Panc1 (cell line): Measurements from ENCODE around the gene FAM110A. TPM values are rescaled to one million over a fixed set of nuclear protein-coding genes. Genes with fewer than 3 reads are reported as not detected.

ENCODE experiments used
- ATAC-seq: fragments of 200-7000 bp; cut with Tn5 transposase; 2 replicates; pipeline ENCODE4 v1.9.1; 2020; ENCODE audit warnings: mild to moderate bottlenecking, moderate library complexity
- BruUV-seq: library from RNA; stranded (reverse); fragments of 400-500 nt; replicated peaks from 2 replicates; lab custom pipeline; 2021; lab: Mats Ljungman, UMichigan
- CTCF ChIA-PET: fragments of 300-600 bp; sonication (Branson Sonifier 250); formaldehyde crosslinking; loops from one replicate; lab custom pipeline; 2022; ENCODE audit warnings: antibody characterized with exemption; lab: Charles Lee
- POLR2A ChIA-PET: fragments of 300-600 bp; sonication (Branson Sonifier 250); formaldehyde crosslinking; loops from one replicate; lab custom pipeline; 2022; ENCODE audit warnings: antibody characterized with exemption; lab: Charles Lee
- DNase-seq: peaks from one replicate; pipeline ENCODE4 v3.0.0-alpha.2; 2010; ENCODE audit warnings: low read depth, low spot score
- H3K27ac ChIP-seq: 2 replicates; pipeline ENCODE4 v1.5.1; 2011; ENCODE audit warnings: mild to moderate bottlenecking, low read length, inconsistent platforms
- H3K27me3 ChIP-seq: fragments of 200-500 bp; sonication (Bioruptor generic); 2 replicates; pipeline ENCODE4 v1.6.0; 2014; ENCODE audit warnings: low read length, inconsistent platforms; ENCODE audit not compliant: control insufficient read depth, insufficient read depth
- H3K36me3 ChIP-seq: fragments of 200-500 bp; sonication (Bioruptor generic); 2 replicates; pipeline ENCODE4 v1.5.1; 2014; ENCODE audit warnings: inconsistent platforms, mild to moderate bottlenecking, low read length, moderate library complexity; ENCODE audit not compliant: control insufficient read depth, insufficient read depth
- H3K4me1 ChIP-seq: 2 replicates; pipeline ENCODE4 v1.5.1; 2011; ENCODE audit warnings: inconsistent platforms, mild to moderate bottlenecking, low read length, moderate library complexity; ENCODE audit not compliant: control insufficient read depth, insufficient read depth
- H3K4me3 ChIP-seq, 2 experiments: 2 replicates each; pipeline ENCODE4 v1.5.1; 2011 to 2012; ENCODE audit warnings: low read depth in 2 of 2, low read length in 2 of 2, mild to moderate bottlenecking in 2 of 2, inconsistent platforms in 1 of 2, moderate library complexity in 1 of 2
- H3K9me3 ChIP-seq: fragments of 200-500 bp; sonication (Bioruptor generic); 2 replicates; pipeline ENCODE4 v1.5.1; 2014; ENCODE audit warnings: low read depth, mild to moderate bottlenecking, inconsistent platforms, low read length, moderate library complexity; ENCODE audit not compliant: control insufficient read depth, insufficient read depth
- CTCF ChIP-seq: fragments of 450-650 bp; IDR thresholded peaks from 2 replicates; pipeline ENCODE4 v1.5.1; 2017; ENCODE audit warnings: mild to moderate bottlenecking
- POLR2AphosphoS5 ChIP-seq: IDR thresholded peaks from 2 replicates; pipeline ENCODE4 v1.6.1; 2012; ENCODE audit warnings: mild to moderate bottlenecking, low read depth, low read length, moderate library complexity
- REST ChIP-seq, 2 experiments: IDR thresholded peaks; 2 replicates each; pipeline ENCODE4 v1.6.1; 2011 to 2012; ENCODE audit warnings: low read depth in 2 of 2, control low read depth in 1 of 2, low read length in 1 of 2, mild to moderate bottlenecking in 1 of 2, moderate library complexity in 1 of 2; ENCODE audit not compliant: insufficient read depth in 1 of 2
- SIN3A ChIP-seq: IDR thresholded peaks from 2 replicates; pipeline ENCODE4 v1.6.1; 2012; ENCODE audit warnings: low read depth, mild to moderate bottlenecking, low read length, moderate library complexity, borderline replicate concordance; ENCODE audit not compliant: insufficient read depth
- TCF7L2 ChIP-seq: IDR thresholded peaks from 2 replicates; pipeline ENCODE4 v1.6.1; 2011; ENCODE audit warnings: mild to moderate bottlenecking, low read depth, low read length, inconsistent platforms
- in situ Hi-C: cut with HindIII; loops from 2 replicates; pipeline ENCODE4 v1.10.0; 2016; ENCODE audit warnings: low sequenced_read_pairs, low pct_unique_long_range_greater_than_20kb
- intact Hi-C: fragments of 100-400 bp; cut with micrococcal nuclease; formaldehyde crosslinking; loops from one replicate; pipeline ENCODE4 v1.10.0; 2022; ENCODE audit not compliant: unreplicated experiment
- total RNA-seq: library from RNA; stranded (reverse); gene quantifications from one replicate; pipeline ENCODE4 v1.2.1, GENCODE V29; 2021; ENCODE audit not compliant: unreplicated experiment

Gene FAM110A
- total RNA-seq, 1 experiment from 2014 or later: 7.8 TPM

GRCh38 chr20:791056-791455 is 42.5 kb upstream of the FAM110A start:
- ATAC-seq (no peak), DNase-seq (no peak)
- in situ Hi-C loops: no loop called here
- intact Hi-C loops: no loop called here
- no peaks in the 10 kb centered on the region for H3K9me3 ChIP-seq
- H3K27ac ChIP-seq: no peak overlapping the region
- H3K27me3 ChIP-seq: peaks cover 13% of the 10 kb centered on the region
- no peaks in the 10 kb centered on the region for H3K36me3 ChIP-seq
- ChIA-PET POLR2A (no interaction called here), CTCF (interaction anchor here (0.7 kb wide), 1 partner anchor 166 kb away, joined by 3 read pairs; no protein-coding TSS in a partner anchor)
- H3K4me3 ChIP-seq: no peak overlapping the region
- no peaks in the 10 kb centered on the region for H3K4me1 ChIP-seq
- TF ChIP-seq TCF7L2: no peak
- no peak for TF ChIP-seq CTCF
- TF ChIP-seq REST (IDR thresholded peaks at IDR 0.05; ENCODE audit: insufficient read depth in 1 of 2, low read depth in 2 of 2, low read length in 1 of 2): no peak
- TF ChIP-seq POLR2AphosphoS5: no peak
- TF ChIP-seq SIN3A: no peak
- no TSS peak for BruUV-seq

- ATAC-seq (no peak), DNase-seq (no peak)
- Histone ChIP-seq H3K9me3 (no peaks in the 10 kb centered on the region), H3K36me3 (no peaks in the 10 kb centered on the region), H3K27me3 (peaks cover 11% of the 10 kb centered on the region), H3K4me1 (no peaks in the 10 kb centered on the region), H3K4me3 (no peak overlapping the region), H3K27ac (no peak overlapping the region)
- intact Hi-C loops (no loop called here), in situ Hi-C loops (no loop called here)
- BruUV-seq: no TSS peak
- POLR2A ChIA-PET: no interaction called here
- TF ChIP-seq REST (IDR thresholded peaks at IDR 0.05; ENCODE audit: insufficient read depth in 1 of 2, low read depth in 2 of 2, low read length in 1 of 2): no peak
- TF ChIP-seq CTCF: no peak
- no peak for TF ChIP-seq TCF7L2
- no peak for TF ChIP-seq POLR2AphosphoS5
- TF ChIP-seq SIN3A: no peak
- CTCF ChIA-PET: no interaction called here
These were observed 41.3 kb upstream of the FAM110A start for GRCh38 chr20:792248-792647.
